Measurements from ENCODE around the gene PDE1A.
"Not testable (repeated sequence)": the region's sequence is repeated elsewhere in the genome, so short reads cannot be mapped to it uniquely, and the experiment has no call there.

Gene PDE1A

DNA sequence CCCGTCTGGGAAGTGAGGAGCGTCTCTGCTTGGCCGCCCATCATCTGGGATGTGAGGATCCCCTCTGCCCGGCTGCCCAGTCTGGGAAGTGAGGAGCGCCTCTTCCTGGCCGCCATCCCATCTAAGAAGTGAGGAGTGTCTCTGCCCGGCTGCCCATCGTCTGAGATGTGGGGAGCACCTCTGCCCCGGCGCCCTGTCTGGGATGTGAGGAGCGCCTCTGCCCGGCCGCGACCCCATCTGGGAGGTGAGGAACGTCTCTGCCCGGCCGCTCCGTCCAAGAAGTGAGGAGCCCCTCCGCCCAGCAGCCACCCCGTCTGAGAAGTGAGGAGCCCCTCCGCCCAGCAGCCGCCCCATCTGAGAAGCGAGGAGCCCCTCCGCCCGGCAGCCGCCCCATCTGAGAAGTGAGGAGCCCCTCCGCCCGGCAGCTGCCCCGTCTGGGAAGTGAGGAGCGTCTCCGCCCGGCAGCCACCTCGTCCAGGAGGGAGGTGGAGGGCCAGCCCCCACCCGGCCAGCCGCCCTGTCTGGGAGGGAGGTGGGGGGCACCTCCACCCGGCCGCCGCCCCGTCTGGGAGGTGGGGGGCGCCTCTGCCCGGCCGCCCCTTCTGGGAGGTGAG, 40.5 kb downstream of the PDE1A start:
- not testable (repeated sequence) for DNase-seq (ENCODE audit: low read depth in 1 of 2, low spot score in 1 of 2); H3K4me3 ChIP-seq (replicated peaks; ENCODE audit: insufficient read depth, low read length); H3K27ac ChIP-seq (replicated peaks); H3K27me3 ChIP-seq (ENCODE audit: insufficient read depth, poor library complexity, severe bottlenecking)

DNA sequence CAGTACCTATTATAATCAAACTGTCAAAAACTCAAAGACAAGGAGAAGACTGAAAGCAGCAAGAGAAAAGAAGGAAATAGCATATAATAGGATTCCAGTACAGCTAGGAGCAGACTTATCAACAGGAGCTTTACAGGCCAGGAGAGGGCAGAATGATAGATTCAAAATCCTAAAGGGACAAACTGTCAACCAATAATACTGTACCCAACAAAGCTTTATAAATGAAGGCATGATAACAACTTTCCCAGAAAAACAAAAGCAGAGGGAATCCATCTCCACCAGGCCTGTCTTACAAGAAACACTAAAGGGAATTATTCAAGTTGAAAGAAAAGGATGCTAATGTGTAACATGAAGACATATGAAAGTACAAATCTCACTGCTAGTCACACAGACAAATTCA, 42.0 kb downstream of the PDE1A start:
- no peak overlapping the region for H3K4me3 ChIP-seq (replicated peaks; ENCODE audit: insufficient read depth, low read length)
- DNase-seq (ENCODE audit: low read depth in 1 of 2, low spot score in 1 of 2) = no peak
- no peak overlapping the region for H3K27ac ChIP-seq (replicated peaks)
- no peaks in the 10 kb centered on the region for H3K27me3 ChIP-seq (ENCODE audit: insufficient read depth, poor library complexity, severe bottlenecking)
- no peak for TF ChIP-seq REST (IDR thresholded peaks at IDR 0.05; ENCODE audit: insufficient replicate concordance, low read depth)

DNA sequence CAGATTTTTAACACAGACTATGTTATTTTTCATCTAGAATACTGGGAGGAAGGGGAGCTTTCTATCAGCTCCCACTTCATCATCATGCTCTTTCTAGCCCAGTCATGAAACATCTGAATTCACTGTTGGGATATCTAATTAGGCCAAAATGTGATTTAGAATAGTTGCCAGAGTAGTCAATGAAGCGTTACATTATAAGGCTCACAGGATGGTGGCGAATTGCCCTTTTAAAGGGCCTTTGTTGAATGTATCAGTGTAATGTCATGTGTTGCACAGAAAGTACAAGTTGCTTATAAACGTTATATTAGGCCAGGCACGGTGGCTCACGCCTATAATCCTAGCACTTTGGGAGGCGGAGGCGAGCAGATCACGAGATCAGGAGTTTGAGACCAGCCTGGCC, 45.6 kb downstream of the PDE1A start:
- DNase-seq (ENCODE audit: low read depth in 1 of 2, low spot score in 1 of 2) = no peak
- TF ChIP-seq, protein P1, sequence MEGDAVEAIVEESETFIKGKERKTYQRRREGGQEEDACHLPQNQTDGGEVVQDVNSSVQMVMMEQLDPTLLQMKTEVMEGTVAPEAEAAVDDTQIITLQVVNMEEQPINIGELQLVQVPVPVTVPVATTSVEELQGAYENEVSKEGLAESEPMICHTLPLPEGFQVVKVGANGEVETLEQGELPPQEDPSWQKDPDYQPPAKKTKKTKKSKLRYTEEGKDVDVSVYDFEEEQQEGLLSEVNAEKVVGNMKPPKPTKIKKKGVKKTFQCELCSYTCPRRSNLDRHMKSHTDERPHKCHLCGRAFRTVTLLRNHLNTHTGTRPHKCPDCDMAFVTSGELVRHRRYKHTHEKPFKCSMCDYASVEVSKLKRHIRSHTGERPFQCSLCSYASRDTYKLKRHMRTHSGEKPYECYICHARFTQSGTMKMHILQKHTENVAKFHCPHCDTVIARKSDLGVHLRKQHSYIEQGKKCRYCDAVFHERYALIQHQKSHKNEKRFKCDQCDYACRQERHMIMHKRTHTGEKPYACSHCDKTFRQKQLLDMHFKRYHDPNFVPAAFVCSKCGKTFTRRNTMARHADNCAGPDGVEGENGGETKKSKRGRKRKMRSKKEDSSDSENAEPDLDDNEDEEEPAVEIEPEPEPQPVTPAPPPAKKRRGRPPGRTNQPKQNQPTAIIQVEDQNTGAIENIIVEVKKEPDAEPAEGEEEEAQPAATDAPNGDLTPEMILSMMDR (IDR thresholded peaks at IDR 0.05; ENCODE audit: insufficient read depth, low read length) = no peak
- no peak for TF ChIP-seq POLR2AphosphoS5 (IDR thresholded peaks at IDR 0.05; ENCODE audit: low read depth)
- no peak for TF ChIP-seq GABPA (IDR thresholded peaks at IDR 0.05; ENCODE audit: low read depth)
- TF ChIP-seq SPI1 (IDR thresholded peaks at IDR 0.05; ENCODE audit: borderline replicate concordance, low read depth) = no peak
- TF ChIP-seq REST (IDR thresholded peaks at IDR 0.05; ENCODE audit: insufficient replicate concordance, low read depth) = no peak

DNA sequence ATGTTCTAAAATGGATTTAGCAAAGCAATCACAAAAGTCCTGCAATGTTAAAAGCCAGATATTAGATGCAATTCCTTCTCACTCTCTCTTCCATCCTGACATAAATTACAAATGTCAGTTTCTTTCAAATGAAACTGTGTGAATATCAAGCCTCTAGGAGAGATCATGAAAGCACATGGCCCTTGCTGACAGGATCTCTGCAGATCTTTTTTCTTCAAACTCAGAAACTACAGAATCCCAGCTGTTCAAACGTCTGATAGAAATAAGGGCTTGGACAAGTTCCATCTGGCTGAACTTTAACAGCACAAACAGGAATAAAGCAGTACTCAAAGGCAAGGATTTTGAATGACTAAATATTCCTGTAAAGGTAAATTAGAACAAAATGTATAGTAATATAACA, 47.6 kb downstream of the PDE1A start:
- Histone ChIP-seq H3K27me3 (ENCODE audit: insufficient read depth, poor library complexity, severe bottlenecking) (no peaks in the 10 kb centered on the region), H3K27ac (replicated peaks) (no peak overlapping the region), H3K4me3 (replicated peaks; ENCODE audit: insufficient read depth, low read length) (no peak overlapping the region)
- TF ChIP-seq GABPA (IDR thresholded peaks at IDR 0.05; ENCODE audit: low read depth) = no peak
- no peak for TF ChIP-seq POLR2AphosphoS5 (IDR thresholded peaks at IDR 0.05; ENCODE audit: low read depth)
- TF ChIP-seq, protein P1 (IDR thresholded peaks at IDR 0.05; ENCODE audit: insufficient read depth, low read length) = no peak
- no peak for TF ChIP-seq REST (IDR thresholded peaks at IDR 0.05; ENCODE audit: insufficient replicate concordance, low read depth)
- TF ChIP-seq SPI1 (IDR thresholded peaks at IDR 0.05; ENCODE audit: borderline replicate concordance, low read depth) = no peak
- DNase-seq (ENCODE audit: low read depth in 1 of 2, low spot score in 1 of 2) = no peak

More for the DNA sequence above, 45.6 kb downstream of the PDE1A start:
- no peaks in the 10 kb centered on the region for H3K27me3 ChIP-seq (ENCODE audit: insufficient read depth, poor library complexity, severe bottlenecking)
- H3K27ac ChIP-seq (replicated peaks) = no peak overlapping the region
- H3K4me3 ChIP-seq (replicated peaks; ENCODE audit: insufficient read depth, low read length) = no peak overlapping the region

Measured in HL-60 (cell line).